ENCODE results near the gene GREB1L.

The GREB1L gene

GRCh38 chr18:21509062-21509461 lies 267.0 kb downstream of the GREB1L start:
- H3K4me3 ChIP-seq (ENCODE audit: low read length), result no peak overlapping the region
- TF ChIP-seq CTCF (IDR thresholded peaks at IDR 0.05; ENCODE audit: low read length), result no peak
- no peak for TF ChIP-seq EZH2 (optimal IDR thresholded peaks at IDR 0.05; ENCODE audit: low read depth, low read length)
- TF ChIP-seq EZH2phosphoT487 (IDR thresholded peaks at IDR 0.05; ENCODE audit: low read length), result no peak
- no peak overlapping the region for H3K9ac ChIP-seq (ENCODE audit: low read length)
- H3K36me3 ChIP-seq (replicated peaks; ENCODE audit: insufficient read depth, low read length), result no peaks in the 10 kb centered on the region
- H3K9me2 ChIP-seq (replicated peaks; ENCODE audit: insufficient read depth, low read length), result no peaks in the 10 kb centered on the region
- H4K20me1 ChIP-seq (ENCODE audit: insufficient read depth, low read length), result no peaks in the 10 kb centered on the region
- DNase-seq, result no peak
- H3K27ac ChIP-seq (ENCODE audit: low read length), result no peak overlapping the region
- no peaks in the 10 kb centered on the region for H3K79me2 ChIP-seq (ENCODE audit: low read length)
- H3F3A ChIP-seq (ENCODE audit: insufficient read depth, low read length), result no peaks in the 10 kb centered on the region
- H3K27me3 ChIP-seq (replicated peaks; ENCODE audit: insufficient read depth, low read length), result no peaks in the 10 kb centered on the region
- no peak overlapping the region for H3K4me2 ChIP-seq (ENCODE audit: low read depth, low read length)
- H2AFZ ChIP-seq (ENCODE audit: low read length), result no peak overlapping the region
- no peaks in the 10 kb centered on the region for H3K9me3 ChIP-seq (replicated peaks; ENCODE audit: insufficient read depth, low read length)
- H3K4me1 ChIP-seq (ENCODE audit: low read length), result no peaks in the 10 kb centered on the region

- no peak for DNase-seq
These were observed 271.3 kb downstream of the GREB1L start for GRCh38 chr18:21513292-21513691.

GRCh38 chr18:21513741-21514140 lies 271.7 kb downstream of the GREB1L start:
- H3K27ac ChIP-seq (ENCODE audit: low read length), result no peak overlapping the region
- no peaks in the 10 kb centered on the region for H3K9me2 ChIP-seq (replicated peaks; ENCODE audit: insufficient read depth, low read length)
- no peaks in the 10 kb centered on the region for H3K27me3 ChIP-seq (replicated peaks; ENCODE audit: insufficient read depth, low read length)
- no peaks in the 10 kb centered on the region for H3K36me3 ChIP-seq (replicated peaks; ENCODE audit: insufficient read depth, low read length)
- H3K9ac ChIP-seq (ENCODE audit: low read length), result no peak overlapping the region
- no peak for TF ChIP-seq CTCF (IDR thresholded peaks at IDR 0.05; ENCODE audit: low read length)
- TF ChIP-seq EZH2phosphoT487 (IDR thresholded peaks at IDR 0.05; ENCODE audit: low read length), result no peak
- TF ChIP-seq EZH2 (optimal IDR thresholded peaks at IDR 0.05; ENCODE audit: low read depth, low read length), result no peak
- no peaks in the 10 kb centered on the region for H3F3A ChIP-seq (ENCODE audit: insufficient read depth, low read length)
- H3K4me1 ChIP-seq (ENCODE audit: low read length), result no peaks in the 10 kb centered on the region
- H3K9me3 ChIP-seq (replicated peaks; ENCODE audit: insufficient read depth, low read length), result no peaks in the 10 kb centered on the region
- no peak overlapping the region for H3K4me3 ChIP-seq (ENCODE audit: low read length)
- no peaks in the 10 kb centered on the region for H3K79me2 ChIP-seq (ENCODE audit: low read length)
- no peak overlapping the region for H2AFZ ChIP-seq (ENCODE audit: low read length)
- no peak overlapping the region for H3K4me2 ChIP-seq (ENCODE audit: low read depth, low read length)
- no peak for DNase-seq
- no peaks in the 10 kb centered on the region for H4K20me1 ChIP-seq (ENCODE audit: insufficient read depth, low read length)

More at GRCh38 chr18:21513292-21513691, 271.3 kb downstream of the GREB1L start:
- H3K36me3 ChIP-seq (replicated peaks; ENCODE audit: insufficient read depth, low read length), result no peaks in the 10 kb centered on the region
- H3K4me3 ChIP-seq (ENCODE audit: low read length), result no peak overlapping the region
- H3K4me2 ChIP-seq (ENCODE audit: low read depth, low read length), result no peak overlapping the region
- no peaks in the 10 kb centered on the region for H3K79me2 ChIP-seq (ENCODE audit: low read length)
- H2AFZ ChIP-seq (ENCODE audit: low read length), result no peak overlapping the region
- H4K20me1 ChIP-seq (ENCODE audit: insufficient read depth, low read length), result no peaks in the 10 kb centered on the region
- no peak for TF ChIP-seq CTCF (IDR thresholded peaks at IDR 0.05; ENCODE audit: low read length)
- no peak for TF ChIP-seq EZH2 (optimal IDR thresholded peaks at IDR 0.05; ENCODE audit: low read depth, low read length)
- no peak for TF ChIP-seq EZH2phosphoT487 (IDR thresholded peaks at IDR 0.05; ENCODE audit: low read length)
- H3F3A ChIP-seq (ENCODE audit: insufficient read depth, low read length), result no peaks in the 10 kb centered on the region
- no peak overlapping the region for H3K27ac ChIP-seq (ENCODE audit: low read length)
- H3K9ac ChIP-seq (ENCODE audit: low read length), result no peak overlapping the region
- H3K9me2 ChIP-seq (replicated peaks; ENCODE audit: insufficient read depth, low read length), result no peaks in the 10 kb centered on the region
- H3K9me3 ChIP-seq (replicated peaks; ENCODE audit: insufficient read depth, low read length), result no peaks in the 10 kb centered on the region
- H3K4me1 ChIP-seq (ENCODE audit: low read length), result no peaks in the 10 kb centered on the region
- no peaks in the 10 kb centered on the region for H3K27me3 ChIP-seq (replicated peaks; ENCODE audit: insufficient read depth, low read length)
